GM19397 (cell line): ENCODE measurements around the gene RPN2.

Experiments used
- ATAC-seq: cut with Tn5 transposase; IDR thresholded peaks from one replicate; pipeline ENCODE4 v1.9.1; 2021; ENCODE audit warnings: mild to moderate bottlenecking, moderate library complexity; ENCODE audit not compliant: unreplicated experiment

Gene RPN2

GRCh38 chr20:37261714-37262113 is 82.6 kb downstream of the RPN2 start, which contains the start of gene GHRH:
GHRH (minus strand) TSS chr20:37261814; CDS start chr20:37256889, 4,925 bp downstream.
- ATAC-seq: no peak

DNA sequence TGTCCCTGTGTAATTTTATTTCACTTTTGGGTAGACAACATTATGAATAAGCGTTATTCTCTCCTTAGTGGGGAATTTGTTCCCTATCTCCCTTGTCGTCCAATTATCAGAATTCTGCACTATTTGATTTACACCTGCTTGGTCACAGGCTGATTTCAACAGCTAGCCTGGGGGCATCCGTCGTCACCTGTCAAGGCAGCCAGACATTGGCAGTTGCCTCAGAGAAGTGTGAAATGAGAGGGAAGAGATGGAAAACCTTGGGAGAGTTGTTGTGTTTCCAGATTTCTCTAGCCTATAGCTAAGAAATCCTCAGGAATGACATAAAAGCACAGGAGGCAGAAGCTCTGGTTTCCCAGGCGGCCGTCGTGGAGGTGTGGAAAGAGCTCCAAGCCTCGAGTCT is 83.4 kb downstream of the RPN2 start:
- no peak for ATAC-seq

GRCh38 chr20:37263686-37264085 is 84.6 kb downstream of the RPN2 start:
- ATAC-seq: no peak

- no peak for ATAC-seq
These were observed 86.0 kb downstream of the RPN2 start for GRCh38 chr20:37265152-37265551.

DNA sequence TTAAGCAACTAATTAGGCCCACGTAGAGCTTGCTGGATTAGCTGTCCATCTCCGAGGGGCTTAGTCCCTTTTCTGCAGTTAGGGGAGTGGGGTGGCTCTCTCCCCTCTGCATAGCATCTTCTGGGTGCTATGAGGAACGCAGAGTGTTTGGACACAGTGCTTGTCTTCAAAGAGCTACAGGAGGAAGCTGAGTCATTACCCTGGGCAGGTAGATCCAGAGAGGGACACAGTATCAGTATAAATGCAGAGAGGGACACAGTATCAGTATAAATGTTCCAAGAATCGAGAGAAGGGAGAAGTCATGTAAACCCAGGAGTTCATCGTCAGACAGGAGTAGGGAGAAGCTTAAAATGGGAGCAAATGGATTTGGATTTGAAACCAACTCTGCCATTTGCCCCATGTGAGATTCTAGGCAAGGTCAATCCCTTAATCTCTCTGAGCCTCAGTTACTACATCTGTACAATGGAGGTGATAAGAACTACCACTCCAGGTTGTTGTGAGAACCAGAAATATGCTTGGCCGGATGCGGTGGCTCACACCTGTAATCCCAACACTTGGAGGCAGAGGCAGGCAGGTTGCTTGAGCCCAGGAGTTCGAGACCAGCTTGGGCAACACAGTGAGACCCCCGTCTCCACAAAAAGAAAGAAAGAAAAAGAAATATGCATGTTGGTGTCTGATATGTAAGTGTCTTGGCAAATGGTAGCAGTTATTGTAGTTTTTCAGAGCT is 88.0 kb downstream of the RPN2 start:
- ATAC-seq: no peak

- ATAC-seq: no peak
These were observed 88.7 kb downstream of the RPN2 start for GRCh38 chr20:37267667-37268313.

- peak; percentile 47 for ATAC-seq
These were observed 91.7 kb downstream of the RPN2 start for GRCh38 chr20:37270576-37271420.

GRCh38 chr20:37271421-37271768 is 92.3 kb downstream of the RPN2 start:
- no peak for ATAC-seq

- no peak for ATAC-seq
These were observed 94.9 kb downstream of the RPN2 start for GRCh38 chr20:37273988-37274387.

GRCh38 chr20:37274851-37275524 is 95.9 kb downstream of the RPN2 start:
- no peak for ATAC-seq

DNA sequence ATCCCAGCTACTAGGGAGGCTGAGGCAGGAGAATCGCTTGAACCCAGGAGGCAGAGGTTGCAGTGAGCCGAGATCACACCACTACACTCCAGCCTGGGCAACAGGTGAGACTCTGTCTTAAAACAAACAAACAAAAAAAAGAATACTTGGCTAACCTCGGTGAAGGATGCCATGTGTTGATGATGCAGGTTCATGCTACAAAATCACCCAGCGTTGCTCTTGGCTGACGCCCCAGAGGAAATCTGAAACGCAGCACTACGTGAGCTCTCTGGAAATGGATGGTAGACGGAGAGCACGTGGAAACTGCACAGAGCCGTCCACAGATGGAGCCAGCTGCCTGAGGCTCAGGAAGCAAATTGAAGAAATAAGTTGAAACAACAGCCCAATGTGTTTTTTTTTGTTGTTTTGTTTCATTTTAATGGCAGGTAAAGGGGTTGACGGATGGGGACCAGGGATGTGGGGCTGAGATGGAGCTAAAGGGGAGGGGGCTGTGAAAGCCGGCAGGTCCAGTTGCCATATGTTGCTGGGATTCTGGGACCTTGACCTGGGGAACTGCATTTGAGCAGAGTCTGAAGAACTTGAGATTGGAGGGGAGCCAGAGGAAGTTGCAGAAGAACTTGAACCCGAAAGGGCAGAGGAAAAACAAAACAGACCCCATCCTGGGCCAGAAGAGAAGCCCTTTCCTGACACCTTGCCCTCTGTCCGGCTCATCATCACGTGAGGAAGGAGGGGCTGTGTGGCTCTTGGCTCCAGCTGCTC is 97.5 kb downstream of the RPN2 start:
- ATAC-seq: peak; percentile 57

GRCh38 chr20:37277253-37277593 is 98.1 kb downstream of the RPN2 start:
- no peak for ATAC-seq

- no peak for ATAC-seq
These were observed 99.9 kb downstream of the RPN2 start for GRCh38 chr20:37278966-37279590.

GRCh38 chr20:37279820-37280219 is 100.7 kb downstream of the RPN2 start:
- ATAC-seq: no peak

DNA sequence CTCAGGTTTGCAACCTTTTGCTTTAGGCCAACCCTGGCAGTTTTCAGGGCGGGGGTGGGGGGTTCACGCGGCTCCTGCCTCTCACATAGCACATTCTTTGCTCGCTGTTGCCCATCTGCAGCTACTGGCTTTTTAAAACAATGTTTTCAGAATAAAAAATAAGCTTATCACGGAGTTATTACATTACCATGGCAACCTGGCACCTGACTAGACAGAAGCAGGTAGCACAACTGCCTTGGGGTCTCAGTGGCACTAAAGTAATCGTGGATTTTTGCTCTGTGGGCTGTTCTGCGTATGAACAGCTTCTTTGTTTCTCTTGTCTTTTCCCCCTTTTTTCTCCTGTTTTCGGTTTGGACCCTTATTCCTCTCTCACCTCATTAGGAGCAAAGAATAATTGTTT is 101.3 kb downstream of the RPN2 start:
- ATAC-seq: no peak

DNA sequence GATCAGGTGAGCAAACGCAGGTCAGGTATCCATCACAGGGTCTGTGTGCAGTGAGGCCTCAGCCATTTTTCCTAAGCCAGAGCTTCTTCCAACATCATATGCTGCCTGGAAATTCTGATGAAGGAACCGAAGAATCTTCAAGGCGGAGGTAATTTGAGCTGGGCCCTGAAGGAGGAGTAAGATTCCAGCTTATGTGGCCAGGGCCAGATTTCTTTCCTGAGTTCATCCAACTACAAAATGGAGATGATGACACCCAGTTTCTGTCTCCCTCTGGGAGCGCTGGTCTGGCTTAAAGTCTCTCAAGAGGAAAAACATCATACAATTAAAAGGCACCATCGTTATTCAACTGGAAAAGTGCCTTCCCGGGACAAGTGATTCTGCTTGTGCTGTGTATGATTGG is 103.4 kb downstream of the RPN2 start:
- no peak for ATAC-seq

GRCh38 chr20:37283530-37284195 is 104.5 kb downstream of the RPN2 start:
- no peak for ATAC-seq

DNA sequence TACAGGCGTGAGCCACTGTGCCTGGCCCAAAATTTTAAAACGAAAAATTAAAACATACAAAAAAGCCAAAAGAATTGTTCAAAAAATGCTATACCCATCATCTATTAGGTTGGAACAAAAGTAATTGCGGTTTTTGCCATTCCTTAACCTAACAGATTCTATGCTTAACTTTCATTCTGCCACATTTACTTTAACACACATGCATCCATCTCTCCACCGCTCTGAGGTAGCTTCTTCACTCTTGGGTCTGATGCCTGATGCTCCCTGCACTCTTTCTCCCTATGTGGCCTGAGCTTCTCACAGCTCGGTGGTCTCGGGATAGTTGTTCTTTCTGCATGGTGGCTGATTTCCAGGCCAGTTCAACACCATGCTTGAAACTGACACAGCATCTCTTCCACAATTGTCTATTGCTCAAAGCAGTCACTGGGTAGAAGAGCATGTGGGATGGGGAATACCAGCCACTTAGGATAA is 105.6 kb downstream of the RPN2 start:
- no peak for ATAC-seq

- ATAC-seq: no peak
These were observed 106.7 kb downstream of the RPN2 start for GRCh38 chr20:37285664-37286374.
